ENCODE measurements around the gene NKX1-2.

Gene NKX1-2

DNA sequence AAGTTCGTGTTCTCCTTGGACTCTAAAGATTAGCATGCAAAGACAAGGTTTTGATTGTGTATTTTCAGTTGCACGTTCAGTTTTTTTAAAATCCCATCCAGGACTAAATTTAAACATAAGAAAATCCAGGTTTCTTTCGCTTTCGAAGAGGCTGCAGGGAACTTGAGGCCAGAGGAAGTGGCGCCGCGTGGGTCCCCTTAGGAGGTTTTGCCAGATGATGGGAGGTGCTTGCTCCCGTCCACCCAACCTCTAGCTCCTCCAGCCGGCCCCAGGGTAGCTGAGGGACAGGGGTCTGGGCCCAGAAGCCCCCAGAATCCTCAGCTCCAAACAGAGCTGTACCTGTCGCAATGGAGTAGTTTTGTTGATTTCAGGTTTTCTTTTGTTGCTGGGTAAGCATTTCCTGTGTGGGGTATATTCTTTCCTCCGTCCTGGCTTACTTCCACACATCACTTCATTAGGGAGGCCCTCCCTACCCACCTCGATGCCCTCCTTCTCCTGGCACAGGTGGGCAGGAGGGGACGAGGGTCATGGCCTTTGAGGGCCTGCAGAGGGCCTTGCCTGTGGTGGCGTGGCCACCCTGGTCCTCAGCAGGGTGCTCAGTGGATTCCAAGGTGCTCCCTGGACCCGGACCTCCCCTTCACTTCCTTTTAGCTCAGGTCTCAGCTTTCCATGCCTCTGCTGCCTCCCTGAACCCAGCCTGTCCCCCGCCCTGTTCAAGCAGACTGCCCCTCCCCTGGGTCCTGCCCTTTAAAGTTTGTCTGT lies 44.4 kb upstream of the NKX1-2 start:
- no peak for DNase-seq (ENCODE audit: extremely low read depth, low read depth)
- no peak for TF ChIP-seq CTCF (IDR thresholded peaks at IDR 0.05; ENCODE audit: low read depth, low read length)

- DNase-seq (ENCODE audit: extremely low read depth, low read depth): no peak
- no peak for TF ChIP-seq CTCF (IDR thresholded peaks at IDR 0.05; ENCODE audit: low read depth, low read length)
These were observed 43.5 kb upstream of the NKX1-2 start for GRCh38 chr10:124493214-124493882.

DNA sequence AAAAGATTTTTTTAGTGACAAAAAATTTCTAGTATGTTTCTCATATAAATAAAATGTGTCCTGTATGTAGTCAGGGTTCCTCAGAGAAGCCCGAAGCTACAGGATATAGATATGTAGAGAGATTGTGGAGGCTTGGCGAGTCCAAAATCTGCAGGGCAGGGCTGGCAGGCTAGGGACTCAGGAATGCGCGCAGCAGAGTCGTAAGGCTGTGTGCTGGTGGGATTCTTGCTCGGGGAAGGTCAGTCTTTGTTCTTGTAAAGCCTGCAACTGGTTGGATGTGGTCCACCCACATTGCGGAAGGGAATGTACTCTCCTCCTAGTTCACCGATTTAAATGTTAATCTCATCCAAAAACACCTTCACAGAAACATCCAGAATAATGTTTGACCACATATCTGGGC lies 42.4 kb upstream of the NKX1-2 start:
- no peak for DNase-seq (ENCODE audit: extremely low read depth, low read depth)
- TF ChIP-seq CTCF (IDR thresholded peaks at IDR 0.05; ENCODE audit: low read depth, low read length): no peak

DNA sequence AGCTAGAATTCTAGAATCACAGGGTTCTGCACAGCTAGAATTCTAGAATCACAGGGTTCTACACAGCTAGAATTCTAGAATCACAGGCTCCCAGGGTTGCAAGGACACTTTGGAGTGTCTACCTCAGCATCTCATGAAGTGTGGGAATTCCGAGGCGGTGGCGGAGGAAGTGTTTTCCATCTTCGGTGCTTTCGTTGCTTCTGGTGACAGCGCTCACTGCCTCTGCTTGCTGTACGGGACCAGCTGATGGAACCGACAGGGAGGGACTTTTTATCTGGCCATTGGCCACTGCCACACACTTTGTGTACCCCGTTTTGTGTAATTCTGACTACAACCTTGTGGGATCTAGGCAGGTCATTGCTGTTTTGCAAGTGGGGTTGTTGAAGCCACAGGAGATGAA lies 41.3 kb upstream of the NKX1-2 start:
- DNase-seq (ENCODE audit: extremely low read depth, low read depth): no peak
- TF ChIP-seq CTCF (IDR thresholded peaks at IDR 0.05; ENCODE audit: low read depth, low read length): no peak

DNA sequence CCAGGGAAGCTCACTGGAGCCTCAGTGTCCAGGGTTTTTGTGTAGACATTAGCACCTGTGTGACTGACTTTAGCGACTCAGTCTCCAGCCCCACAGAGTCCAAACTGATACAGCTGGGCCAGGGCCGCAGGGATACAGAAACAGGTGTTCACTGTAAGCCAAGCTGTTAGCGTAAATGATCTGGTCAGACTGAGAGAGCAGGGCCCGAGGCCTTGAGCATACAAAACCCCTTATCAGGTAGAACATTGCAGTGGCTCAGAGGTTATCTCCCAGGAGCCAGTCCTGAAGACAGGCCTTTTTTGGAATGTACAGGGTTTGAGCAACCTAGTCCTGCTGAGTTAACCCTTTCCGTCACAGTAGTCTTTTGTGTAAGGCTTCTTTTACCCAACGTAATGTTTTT lies 36.8 kb upstream of the NKX1-2 start:
- no peak for DNase-seq (ENCODE audit: extremely low read depth, low read depth)
- no peak for TF ChIP-seq CTCF (IDR thresholded peaks at IDR 0.05; ENCODE audit: low read depth, low read length)

- DNase-seq (ENCODE audit: extremely low read depth, low read depth): no peak
- TF ChIP-seq CTCF (IDR thresholded peaks at IDR 0.05; ENCODE audit: low read depth, low read length): no peak
These were observed 34.8 kb upstream of the NKX1-2 start for GRCh38 chr10:124484661-124485060.

GRCh38 chr10:124484031-124484430 lies 34.2 kb upstream of the NKX1-2 start:
- no peak for TF ChIP-seq CTCF (IDR thresholded peaks at IDR 0.05; ENCODE audit: low read depth, low read length)
- DNase-seq (ENCODE audit: extremely low read depth, low read depth): no peak

Measured in AG09319 (cell line).